ENCODE results near the gene ACOT12.

Gene ACOT12

DNA sequence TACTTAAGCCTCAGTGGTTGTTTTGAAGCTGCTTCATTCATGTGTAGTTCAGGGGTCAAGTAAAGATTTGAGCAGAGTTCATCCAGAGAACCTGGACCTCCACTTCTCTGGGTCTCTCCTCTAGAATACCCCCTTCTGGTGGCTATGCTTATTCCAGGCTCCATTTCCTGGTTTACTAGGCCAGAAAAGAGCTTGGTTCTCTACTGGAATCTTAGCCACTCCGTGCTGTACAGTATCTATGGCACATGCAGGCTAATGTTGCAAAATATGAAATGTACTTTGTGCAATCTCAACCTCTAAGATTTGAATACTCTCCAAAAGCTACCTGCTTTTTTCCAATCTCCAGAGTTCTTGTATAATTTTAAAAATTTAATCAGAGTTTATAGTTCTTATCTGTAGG is 110.0 kb downstream of the ACOT12 start:
- no peak for DNase-seq

All from NCI-H187 (cell line).